Sigmoid colon (tissue), 4 donors: ENCODE data around the gene PRAMEF10.
"Not testable (repeated sequence)": the region's sequence is repeated elsewhere in the genome, so short reads cannot be mapped to it uniquely, and the experiment has no call there.

Source experiments
- CTCF ChIP-seq, 4 experiments: fragments of 450-650 bp in 3 of 4; fragments of 200-600 bp in 1 of 4; IDR thresholded peaks; one replicate each; pipeline ENCODE4 v1.5.1; 2016 to 2019; ENCODE audit warnings: antibody characterized with exemption in 4 of 4, mild to moderate bottlenecking in 3 of 4, moderate library complexity in 2 of 4
- EP300 ChIP-seq, 4 donors: sonication (generic); formaldehyde crosslinking; IDR thresholded peaks; one replicate each; pipeline ENCODE4 v1.6.1; 2017; ENCODE audit warnings: antibody characterized with exemption in 4 of 4
- POLR2A ChIP-seq, 2 donors: fragments of 450-650 bp; IDR thresholded peaks; one replicate each; pipeline ENCODE4 v1.6.1; 2016; ENCODE audit warnings: antibody characterized with exemption in 2 of 2, mild to moderate bottlenecking in 2 of 2, moderate library complexity in 2 of 2
- POLR2AphosphoS5 ChIP-seq, 4 donors: sonication (generic); formaldehyde crosslinking; IDR thresholded peaks; one replicate each; pipeline ENCODE4 v1.6.1; 2017; ENCODE audit warnings: antibody characterized with exemption in 4 of 4

GRCh38 chr1:12856786-12857185 is 41.3 kb downstream of the PRAMEF10 start, which contains the start of gene PRAMEF2:
- TF ChIP-seq POLR2A, CTCF, EP300, POLR2AphosphoS5 (IDR thresholded peaks at IDR 0.05): not testable (repeated sequence)
